ENCODE data around the gene PDE4C. TPM values are rescaled to one million over a fixed set of nuclear protein-coding genes. Genes with fewer than 3 reads are reported as not detected.

Gene PDE4C
- total RNA-seq, 1 donor from 2014 or later = 2.1 TPM

DNA sequence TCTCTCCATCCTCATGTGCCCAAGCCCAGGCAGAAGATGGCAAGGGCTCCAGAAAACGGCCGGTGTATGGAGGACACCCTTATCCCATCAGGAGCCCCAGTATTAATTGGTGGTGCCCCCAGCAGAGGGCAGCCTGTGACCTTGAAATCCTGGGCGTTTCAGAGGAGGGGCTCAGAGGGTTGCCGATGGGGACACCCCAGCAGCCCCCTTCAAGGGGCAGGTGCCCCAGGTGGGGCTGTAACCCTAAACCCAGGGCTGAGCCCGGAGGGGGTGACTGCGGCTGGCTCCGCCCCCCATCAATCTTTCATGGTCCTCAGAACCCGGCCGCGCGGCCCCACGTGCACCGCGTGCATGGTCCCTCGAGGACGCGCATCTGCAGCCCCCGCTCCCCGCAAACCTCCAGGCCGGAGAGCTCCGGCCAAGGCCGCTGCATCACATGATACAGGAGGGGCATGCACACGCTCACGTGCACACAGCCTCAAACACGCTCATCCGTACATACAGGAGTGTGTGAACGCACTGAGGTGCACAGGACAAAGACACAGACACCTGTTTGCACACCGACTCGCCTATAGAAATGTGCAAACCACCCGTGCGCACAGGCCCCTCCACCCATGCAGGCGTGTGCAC, 23.3 kb downstream of the PDE4C start:
- Histone ChIP-seq H3K9me3 (ENCODE audit: control insufficient read depth in 3 of 3, low read length in 3 of 3) (no peaks in the 10 kb centered on the region), H3K9ac (ENCODE audit: low read depth in 1 of 3, low read length in 3 of 3) (peak overlapping the region; percentile 71 to 90 (median 79)), H3K4me1 (ENCODE audit: control insufficient read depth in 3 of 3, insufficient read depth in 3 of 3, low read length in 3 of 3) (peaks cover 16 to 19% (median 18%) of the 10 kb centered on the region in 3 donors), H3K36me3 (ENCODE audit: control insufficient read depth in 3 of 3, insufficient read depth in 3 of 3, low read length in 3 of 3) (peaks cover 14 to 21% (median 20%) of the 10 kb centered on the region in 3 donors), H3K27ac (ENCODE audit: low read depth, low read length) (no peak overlapping the region), H3K27me3 (ENCODE audit: control insufficient read depth in 3 of 3, insufficient read depth in 3 of 3, low read length in 3 of 3) (no peaks in the 10 kb centered on the region), H3K4me3 (ENCODE audit: low read length in 3 of 3) (peak overlapping the region; percentile 81 to 96 (median 95))

DNA sequence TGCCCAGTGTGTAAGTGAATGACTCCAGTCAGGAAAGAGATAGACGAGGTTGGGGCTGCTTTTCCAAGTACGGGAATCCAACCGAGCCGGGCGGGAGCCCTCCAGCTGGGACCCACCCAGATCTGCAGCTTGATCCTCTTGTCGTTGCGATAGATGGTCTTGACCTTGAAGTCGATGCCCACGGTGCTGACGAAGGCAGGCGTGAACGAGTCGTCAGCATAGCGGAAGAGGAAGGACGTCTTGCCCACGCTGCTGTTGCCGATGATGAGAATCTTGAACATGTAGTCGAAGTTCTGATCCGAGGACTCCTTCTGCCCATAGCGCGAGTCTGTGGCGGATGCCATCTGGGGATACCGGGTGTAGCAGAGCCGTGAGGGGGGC, 23.9 kb downstream of the PDE4C start:
- no peak overlapping the region for H3K4me3 ChIP-seq (ENCODE audit: low read length in 3 of 3)
- no peaks in the 10 kb centered on the region for H3K27me3 ChIP-seq (ENCODE audit: control insufficient read depth in 3 of 3, insufficient read depth in 3 of 3, low read length in 3 of 3)
- peaks cover 16 to 21% (median 19%) of the 10 kb centered on the region in 3 donors for H3K4me1 ChIP-seq (ENCODE audit: control insufficient read depth in 3 of 3, insufficient read depth in 3 of 3, low read length in 3 of 3)
- H3K9me3 ChIP-seq (ENCODE audit: control insufficient read depth in 3 of 3, low read length in 3 of 3) = no peaks in the 10 kb centered on the region
- H3K36me3 ChIP-seq (ENCODE audit: control insufficient read depth in 3 of 3, insufficient read depth in 3 of 3, low read length in 3 of 3) = peaks cover 18 to 25% (median 22%) of the 10 kb centered on the region in 3 donors
- H3K9ac ChIP-seq (ENCODE audit: low read depth in 1 of 3, low read length in 3 of 3) = peak overlapping the region in 1 of 3 donors; percentile 90
- no peak overlapping the region for H3K27ac ChIP-seq (ENCODE audit: low read depth, low read length)

DNA sequence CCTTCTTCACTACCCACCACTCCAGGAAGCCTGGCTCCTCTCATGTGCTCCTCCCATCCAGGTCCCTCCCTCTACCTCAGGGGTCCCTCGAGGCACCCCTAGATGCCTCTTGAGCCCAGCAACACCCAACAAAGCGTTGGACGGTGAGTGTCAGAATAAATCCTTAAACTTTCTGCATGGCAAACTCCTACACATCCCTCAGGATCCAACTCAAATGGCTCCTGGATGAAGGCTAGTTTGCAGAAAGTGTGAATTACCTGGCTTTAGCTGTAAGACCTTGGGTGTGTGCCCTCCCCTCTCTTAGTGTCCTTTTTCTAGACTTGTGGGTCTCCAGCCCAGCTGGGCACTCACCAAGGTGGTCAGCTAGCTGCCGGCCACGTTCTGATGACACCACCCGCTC, 27.9 kb downstream of the PDE4C start:
- H3K9me3 ChIP-seq (ENCODE audit: control insufficient read depth in 3 of 3, low read length in 3 of 3) = no peaks in the 10 kb centered on the region
- H3K27ac ChIP-seq (ENCODE audit: low read depth, low read length) = no peak overlapping the region
- H3K27me3 ChIP-seq (ENCODE audit: control insufficient read depth in 3 of 3, insufficient read depth in 3 of 3, low read length in 3 of 3) = no peaks in the 10 kb centered on the region
- H3K4me3 ChIP-seq (ENCODE audit: low read length in 3 of 3) = no peak overlapping the region
- peaks cover 32 to 36% (median 32%) of the 10 kb centered on the region in 3 donors for H3K36me3 ChIP-seq (ENCODE audit: control insufficient read depth in 3 of 3, insufficient read depth in 3 of 3, low read length in 3 of 3)
- H3K9ac ChIP-seq (ENCODE audit: low read depth in 1 of 3, low read length in 3 of 3) = no peak overlapping the region
- H3K4me1 ChIP-seq (ENCODE audit: control insufficient read depth in 3 of 3, insufficient read depth in 3 of 3, low read length in 3 of 3) = peaks cover 17 to 29% (median 25%) of the 10 kb centered on the region in 3 donors

- Histone ChIP-seq H3K9ac (ENCODE audit: low read depth in 1 of 3, low read length in 3 of 3) (no peak overlapping the region), H3K27me3 (ENCODE audit: control insufficient read depth in 3 of 3, insufficient read depth in 3 of 3, low read length in 3 of 3) (no peaks in the 10 kb centered on the region), H3K4me3 (ENCODE audit: low read length in 3 of 3) (no peak overlapping the region), H3K9me3 (ENCODE audit: control insufficient read depth in 3 of 3, low read length in 3 of 3) (no peaks in the 10 kb centered on the region), H3K4me1 (ENCODE audit: control insufficient read depth in 3 of 3, insufficient read depth in 3 of 3, low read length in 3 of 3) (peaks cover 13 to 24% (median 21%) of the 10 kb centered on the region in 3 donors), H3K27ac (ENCODE audit: low read depth, low read length) (no peak overlapping the region), H3K36me3 (ENCODE audit: control insufficient read depth in 3 of 3, insufficient read depth in 3 of 3, low read length in 3 of 3) (peaks cover 32 to 36% (median 32%) of the 10 kb centered on the region in 3 donors)
These were observed 28.3 kb downstream of the PDE4C start for GRCh38 chr19:18197941-18198340.

- no peak overlapping the region for H3K27ac ChIP-seq (ENCODE audit: low read depth, low read length)
- H3K9me3 ChIP-seq (ENCODE audit: control insufficient read depth in 3 of 3, low read length in 3 of 3) = no peaks in the 10 kb centered on the region
- no peaks in the 10 kb centered on the region for H3K27me3 ChIP-seq (ENCODE audit: control insufficient read depth in 3 of 3, insufficient read depth in 3 of 3, low read length in 3 of 3)
- peaks cover 29 to 36% (median 32%) of the 10 kb centered on the region in 3 donors for H3K36me3 ChIP-seq (ENCODE audit: control insufficient read depth in 3 of 3, insufficient read depth in 3 of 3, low read length in 3 of 3)
- H3K4me1 ChIP-seq (ENCODE audit: control insufficient read depth in 3 of 3, insufficient read depth in 3 of 3, low read length in 3 of 3) = peaks cover 13 to 20% (median 15%) of the 10 kb centered on the region in 3 donors
- no peak overlapping the region for H3K9ac ChIP-seq (ENCODE audit: low read depth in 1 of 3, low read length in 3 of 3)
- no peak overlapping the region for H3K4me3 ChIP-seq (ENCODE audit: low read length in 3 of 3)
These were observed 28.9 kb downstream of the PDE4C start for GRCh38 chr19:18197306-18197705.

DNA sequence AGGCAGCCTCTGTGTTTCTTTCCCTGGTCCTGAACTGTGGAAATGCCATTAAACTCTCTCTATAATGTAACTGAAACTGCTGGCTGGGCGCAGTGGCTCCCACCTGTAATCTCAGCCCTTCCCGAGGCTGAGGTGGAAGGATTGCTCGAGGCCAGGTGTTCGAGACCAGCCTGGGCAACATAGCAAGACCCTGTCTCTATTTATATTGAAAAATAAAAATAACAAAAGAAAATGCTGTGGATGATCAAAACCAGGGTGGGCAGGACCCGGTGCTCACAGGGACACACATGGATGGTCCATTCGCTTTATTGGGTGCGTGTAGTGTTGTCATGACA, 29.8 kb downstream of the PDE4C start:
- Histone ChIP-seq H3K27me3 (ENCODE audit: control insufficient read depth in 3 of 3, insufficient read depth in 3 of 3, low read length in 3 of 3) (no peaks in the 10 kb centered on the region), H3K36me3 (ENCODE audit: control insufficient read depth in 3 of 3, insufficient read depth in 3 of 3, low read length in 3 of 3) (peaks cover 27 to 32% (median 32%) of the 10 kb centered on the region in 3 donors), H3K4me3 (ENCODE audit: low read length in 3 of 3) (no peak overlapping the region), H3K4me1 (ENCODE audit: control insufficient read depth in 3 of 3, insufficient read depth in 3 of 3, low read length in 3 of 3) (peaks cover 13 to 23% (median 14%) of the 10 kb centered on the region in 3 donors), H3K9ac (ENCODE audit: low read depth in 1 of 3, low read length in 3 of 3) (no peak overlapping the region), H3K27ac (ENCODE audit: low read depth, low read length) (no peak overlapping the region), H3K9me3 (ENCODE audit: control insufficient read depth in 3 of 3, low read length in 3 of 3) (no peaks in the 10 kb centered on the region)

DNA sequence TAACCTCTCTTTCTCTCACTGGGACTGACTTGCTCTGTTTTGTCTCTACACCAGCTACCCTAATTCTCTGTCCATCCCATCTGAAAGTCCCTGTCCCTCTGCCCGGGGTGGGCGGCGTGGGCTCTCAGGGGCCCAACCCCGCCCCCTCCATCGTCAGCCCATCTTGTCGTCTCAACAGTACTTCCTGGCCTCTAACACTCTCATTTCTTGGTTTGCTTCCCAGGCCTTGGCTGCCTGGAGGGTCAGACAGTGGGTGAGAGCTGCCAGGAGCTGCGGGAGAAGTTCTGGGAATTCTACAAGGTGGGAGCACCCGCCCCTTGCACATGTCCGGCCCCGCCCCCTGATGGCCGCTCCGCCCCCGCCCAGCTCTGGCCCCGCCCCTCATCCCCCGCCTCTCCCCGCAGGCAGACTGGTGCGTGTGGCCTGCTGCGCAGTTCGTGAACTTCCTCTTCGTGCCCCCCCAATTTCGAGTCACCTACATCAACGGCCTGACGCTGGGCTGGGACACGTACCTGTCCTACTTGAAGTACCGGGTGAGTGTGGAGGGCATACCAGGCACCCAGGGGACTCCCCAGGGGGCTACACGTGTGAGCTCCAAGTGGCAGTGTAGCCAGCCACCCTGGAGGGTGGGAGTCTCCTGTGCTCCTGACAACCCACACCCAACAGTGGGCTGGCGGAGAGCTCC, 31.5 kb downstream of the PDE4C start:
- Histone ChIP-seq H3K9me3 (ENCODE audit: control insufficient read depth in 3 of 3, low read length in 3 of 3) (no peaks in the 10 kb centered on the region), H3K27ac (ENCODE audit: low read depth, low read length) (peak overlapping the region; percentile 26), H3K36me3 (ENCODE audit: control insufficient read depth in 3 of 3, insufficient read depth in 3 of 3, low read length in 3 of 3) (peaks cover 21 to 28% (median 25%) of the 10 kb centered on the region in 3 donors), H3K4me1 (ENCODE audit: control insufficient read depth in 3 of 3, insufficient read depth in 3 of 3, low read length in 3 of 3) (peaks cover 13 to 23% (median 14%) of the 10 kb centered on the region in 3 donors), H3K27me3 (ENCODE audit: control insufficient read depth in 3 of 3, insufficient read depth in 3 of 3, low read length in 3 of 3) (no peaks in the 10 kb centered on the region), H3K4me3 (ENCODE audit: low read length in 3 of 3) (peak overlapping the region in 2 of 3 donors; percentile 83 to 86), H3K9ac (ENCODE audit: low read depth in 1 of 3, low read length in 3 of 3) (peak overlapping the region in 2 of 3 donors; percentile 89 to 90)

DNA sequence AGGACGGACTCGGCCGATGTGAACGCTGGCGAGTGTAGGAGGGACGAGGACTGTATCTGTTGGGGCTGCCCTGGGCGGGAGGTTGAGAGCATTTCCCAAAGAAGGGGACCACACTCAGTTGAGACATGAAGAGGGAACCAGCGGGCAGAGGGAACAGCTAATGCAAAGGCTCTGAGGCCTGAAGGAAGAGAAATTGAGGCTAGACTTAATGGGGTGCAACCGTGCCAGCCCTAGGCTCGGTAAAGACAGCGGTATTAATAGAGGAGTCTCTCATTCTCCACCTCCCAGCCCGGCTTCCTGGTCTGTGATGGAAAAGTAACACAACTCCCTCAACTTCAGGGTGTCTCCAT, 32.1 kb downstream of the PDE4C start:
- Histone ChIP-seq H3K4me1 (ENCODE audit: control insufficient read depth in 3 of 3, insufficient read depth in 3 of 3, low read length in 3 of 3) (peaks cover 13 to 23% (median 14%) of the 10 kb centered on the region in 3 donors), H3K36me3 (ENCODE audit: control insufficient read depth in 3 of 3, insufficient read depth in 3 of 3, low read length in 3 of 3) (peaks cover 20 to 28% (median 24%) of the 10 kb centered on the region in 3 donors), H3K9me3 (ENCODE audit: control insufficient read depth in 3 of 3, low read length in 3 of 3) (no peaks in the 10 kb centered on the region), H3K27me3 (ENCODE audit: control insufficient read depth in 3 of 3, insufficient read depth in 3 of 3, low read length in 3 of 3) (no peaks in the 10 kb centered on the region), H3K27ac (ENCODE audit: low read depth, low read length) (peak overlapping the region; percentile 26), H3K9ac (ENCODE audit: low read depth in 1 of 3, low read length in 3 of 3) (peak overlapping the region; percentile 82 to 90 (median 89)), H3K4me3 (ENCODE audit: low read length in 3 of 3) (peak overlapping the region; percentile 75 to 86 (median 83))

DNA sequence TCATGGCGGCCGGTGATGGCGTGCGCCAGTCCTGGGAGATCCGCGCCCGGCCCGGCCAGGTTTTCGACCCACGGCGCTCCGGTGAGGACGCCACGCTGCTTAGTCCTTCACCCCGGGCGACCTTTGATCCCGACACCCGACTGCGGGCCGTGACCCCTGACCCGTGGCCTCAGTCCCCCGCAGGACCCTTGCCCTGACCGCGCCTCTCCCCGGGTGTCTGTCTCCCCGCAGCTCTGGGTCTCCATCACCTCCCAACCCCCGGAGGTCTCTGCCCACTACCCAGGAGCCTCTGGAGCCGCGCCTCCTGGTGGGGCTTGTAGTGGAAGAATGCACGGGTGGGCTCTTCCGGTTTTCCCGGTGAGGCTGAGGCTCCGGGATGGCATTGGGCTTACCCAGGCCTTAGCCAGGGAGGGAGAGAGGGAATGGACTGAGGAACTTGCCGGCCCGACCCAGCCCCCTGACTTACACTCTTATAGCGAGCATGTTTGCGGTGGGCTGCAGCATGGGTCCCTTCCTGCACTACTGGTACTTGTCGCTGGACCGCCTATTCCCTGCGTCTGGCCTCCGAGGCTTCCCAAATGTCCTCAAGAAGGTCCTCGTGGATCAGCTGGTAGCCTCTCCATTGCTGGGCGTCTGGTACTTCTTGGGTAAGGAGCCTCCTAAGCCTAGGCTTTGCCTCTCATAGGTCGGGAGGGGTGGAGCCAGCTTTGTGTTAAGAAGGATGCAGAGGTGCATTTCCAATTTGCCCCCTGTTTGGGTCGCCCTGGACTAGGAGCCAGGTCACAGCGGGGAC, 32.7 kb downstream of the PDE4C start:
- Histone ChIP-seq H3K9ac (ENCODE audit: low read depth in 1 of 3, low read length in 3 of 3) (peak overlapping the region; percentile 82 to 90 (median 89)), H3K4me3 (ENCODE audit: low read length in 3 of 3) (peak overlapping the region; percentile 75 to 86 (median 83)), H3K36me3 (ENCODE audit: control insufficient read depth in 3 of 3, insufficient read depth in 3 of 3, low read length in 3 of 3) (peaks cover 14 to 24% (median 22%) of the 10 kb centered on the region in 3 donors), H3K4me1 (ENCODE audit: control insufficient read depth in 3 of 3, insufficient read depth in 3 of 3, low read length in 3 of 3) (peaks cover 13 to 23% (median 14%) of the 10 kb centered on the region in 3 donors), H3K9me3 (ENCODE audit: control insufficient read depth in 3 of 3, low read length in 3 of 3) (no peaks in the 10 kb centered on the region), H3K27me3 (ENCODE audit: control insufficient read depth in 3 of 3, insufficient read depth in 3 of 3, low read length in 3 of 3) (no peaks in the 10 kb centered on the region), H3K27ac (ENCODE audit: low read depth, low read length) (peak overlapping the region; percentile 85)
